Measurements from ENCODE around the gene TXK.

- TF ChIP-seq, protein P1, sequence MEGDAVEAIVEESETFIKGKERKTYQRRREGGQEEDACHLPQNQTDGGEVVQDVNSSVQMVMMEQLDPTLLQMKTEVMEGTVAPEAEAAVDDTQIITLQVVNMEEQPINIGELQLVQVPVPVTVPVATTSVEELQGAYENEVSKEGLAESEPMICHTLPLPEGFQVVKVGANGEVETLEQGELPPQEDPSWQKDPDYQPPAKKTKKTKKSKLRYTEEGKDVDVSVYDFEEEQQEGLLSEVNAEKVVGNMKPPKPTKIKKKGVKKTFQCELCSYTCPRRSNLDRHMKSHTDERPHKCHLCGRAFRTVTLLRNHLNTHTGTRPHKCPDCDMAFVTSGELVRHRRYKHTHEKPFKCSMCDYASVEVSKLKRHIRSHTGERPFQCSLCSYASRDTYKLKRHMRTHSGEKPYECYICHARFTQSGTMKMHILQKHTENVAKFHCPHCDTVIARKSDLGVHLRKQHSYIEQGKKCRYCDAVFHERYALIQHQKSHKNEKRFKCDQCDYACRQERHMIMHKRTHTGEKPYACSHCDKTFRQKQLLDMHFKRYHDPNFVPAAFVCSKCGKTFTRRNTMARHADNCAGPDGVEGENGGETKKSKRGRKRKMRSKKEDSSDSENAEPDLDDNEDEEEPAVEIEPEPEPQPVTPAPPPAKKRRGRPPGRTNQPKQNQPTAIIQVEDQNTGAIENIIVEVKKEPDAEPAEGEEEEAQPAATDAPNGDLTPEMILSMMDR (IDR thresholded peaks at IDR 0.05; ENCODE audit: low read length): no peak
- TF ChIP-seq EZH2 (IDR thresholded peaks at IDR 0.05; ENCODE audit: borderline replicate concordance, low read length): no peak
Observed at GRCh38 chr4:48149827-48150370, 15.8 kb upstream of the TXK start.
